Measurements from ENCODE around the gene TMEM121.
"Not testable (repeated sequence)": the region's sequence is repeated elsewhere in the genome, so short reads cannot be mapped to it uniquely, and the experiment has no call there.

TMEM121 gene

GRCh38 chr14:105547741-105548169 lies 21.4 kb downstream of the TMEM121 start:
- no peak for DNase-seq

GRCh38 chr14:105549481-105549880 lies 23.1 kb downstream of the TMEM121 start:
- no peak for DNase-seq

GRCh38 chr14:105554022-105554421 lies 27.6 kb downstream of the TMEM121 start:
- no peak for DNase-seq

DNA sequence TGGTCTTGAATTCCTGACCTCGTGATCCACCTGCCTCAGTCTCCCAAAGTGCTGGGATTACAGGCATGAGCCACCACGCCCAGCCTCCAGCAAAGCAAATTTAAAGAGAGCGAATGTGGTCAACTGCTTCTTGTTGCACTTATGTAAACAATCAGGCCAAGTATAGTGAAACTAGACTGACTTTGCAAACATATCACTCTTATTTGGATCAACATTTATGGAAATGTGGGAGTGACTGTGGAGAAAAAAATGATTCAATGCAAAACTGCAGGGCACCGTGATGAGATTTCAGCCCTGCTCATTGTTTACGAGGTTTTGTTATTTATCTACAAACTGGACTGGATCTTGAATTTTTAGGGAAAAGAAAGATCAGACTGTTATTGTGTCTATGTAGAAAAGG lies 28.1 kb downstream of the TMEM121 start:
- no peak for DNase-seq

- DNase-seq = not testable (repeated sequence)
These were observed 31.3 kb downstream of the TMEM121 start for GRCh38 chr14:105557671-105558070.

GRCh38 chr14:105558449-105559154 lies 32.2 kb downstream of the TMEM121 start:
- DNase-seq = not testable (repeated sequence)

- not testable (repeated sequence) for DNase-seq
These were observed 33.1 kb downstream of the TMEM121 start for GRCh38 chr14:105559384-105560047.

DNA sequence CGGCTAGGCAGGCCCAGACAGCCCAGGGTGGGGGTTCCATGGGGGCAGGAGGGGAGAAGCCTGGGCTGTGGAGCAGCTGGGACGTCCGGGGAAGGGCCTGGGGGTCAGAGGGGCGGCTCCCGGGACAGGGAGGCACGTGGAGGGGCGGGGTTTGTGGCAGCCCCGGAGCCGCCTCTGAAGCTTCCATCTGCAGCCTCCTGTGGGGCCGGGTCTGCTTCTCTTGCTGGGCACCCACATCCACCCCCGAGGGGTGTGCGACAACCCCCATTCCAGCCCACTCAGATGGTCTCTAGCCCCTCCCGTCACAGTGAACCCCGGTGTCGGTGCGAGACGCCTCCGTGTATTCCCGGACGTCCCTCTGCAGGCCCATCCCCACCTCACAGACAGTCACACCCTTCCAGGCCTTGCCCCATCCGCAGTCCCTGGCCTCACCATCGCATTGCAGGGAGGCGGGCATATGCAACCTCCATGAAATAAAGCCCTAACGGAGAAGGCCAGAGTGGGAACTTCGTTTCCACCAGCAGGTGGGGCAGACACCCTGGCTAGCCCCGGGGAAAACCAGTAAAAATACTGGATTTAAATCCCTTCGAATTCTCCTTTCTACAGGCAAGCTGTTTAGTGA lies 33.8 kb downstream of the TMEM121 start:
- DNase-seq = not testable (repeated sequence)

GRCh38 chr14:105561345-105561744 lies 35.0 kb downstream of the TMEM121 start:
- DNase-seq = not testable (repeated sequence)

GRCh38 chr14:105562713-105563346 lies 36.4 kb downstream of the TMEM121 start:
- DNase-seq = no peak

GRCh38 chr14:105563347-105563737 lies 37.0 kb downstream of the TMEM121 start:
- no peak for DNase-seq

DNA sequence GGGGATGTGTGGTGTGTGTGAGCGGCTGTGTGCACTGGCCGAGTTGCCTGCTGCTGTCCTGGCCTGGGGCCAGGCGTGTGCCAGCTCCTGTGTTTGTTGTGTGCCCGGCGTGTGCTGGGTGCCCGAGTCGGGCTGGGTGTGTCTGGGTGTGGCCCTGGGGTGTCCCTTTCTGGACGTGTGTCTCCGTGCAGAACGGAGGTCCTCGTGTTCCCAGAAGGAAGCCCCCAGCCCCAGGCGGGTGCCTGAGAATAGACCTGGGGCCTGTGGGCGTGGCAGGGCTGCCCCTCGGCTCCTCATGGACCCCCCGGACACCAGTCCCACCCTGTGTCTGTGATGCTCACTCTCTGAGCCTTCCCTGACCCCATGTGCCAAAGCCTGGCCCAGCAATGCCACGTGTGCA lies 38.2 kb downstream of the TMEM121 start:
- DNase-seq = not testable (repeated sequence)

- DNase-seq = not testable (repeated sequence)
These were observed 39.0 kb downstream of the TMEM121 start for GRCh38 chr14:105565185-105565919.

DNA sequence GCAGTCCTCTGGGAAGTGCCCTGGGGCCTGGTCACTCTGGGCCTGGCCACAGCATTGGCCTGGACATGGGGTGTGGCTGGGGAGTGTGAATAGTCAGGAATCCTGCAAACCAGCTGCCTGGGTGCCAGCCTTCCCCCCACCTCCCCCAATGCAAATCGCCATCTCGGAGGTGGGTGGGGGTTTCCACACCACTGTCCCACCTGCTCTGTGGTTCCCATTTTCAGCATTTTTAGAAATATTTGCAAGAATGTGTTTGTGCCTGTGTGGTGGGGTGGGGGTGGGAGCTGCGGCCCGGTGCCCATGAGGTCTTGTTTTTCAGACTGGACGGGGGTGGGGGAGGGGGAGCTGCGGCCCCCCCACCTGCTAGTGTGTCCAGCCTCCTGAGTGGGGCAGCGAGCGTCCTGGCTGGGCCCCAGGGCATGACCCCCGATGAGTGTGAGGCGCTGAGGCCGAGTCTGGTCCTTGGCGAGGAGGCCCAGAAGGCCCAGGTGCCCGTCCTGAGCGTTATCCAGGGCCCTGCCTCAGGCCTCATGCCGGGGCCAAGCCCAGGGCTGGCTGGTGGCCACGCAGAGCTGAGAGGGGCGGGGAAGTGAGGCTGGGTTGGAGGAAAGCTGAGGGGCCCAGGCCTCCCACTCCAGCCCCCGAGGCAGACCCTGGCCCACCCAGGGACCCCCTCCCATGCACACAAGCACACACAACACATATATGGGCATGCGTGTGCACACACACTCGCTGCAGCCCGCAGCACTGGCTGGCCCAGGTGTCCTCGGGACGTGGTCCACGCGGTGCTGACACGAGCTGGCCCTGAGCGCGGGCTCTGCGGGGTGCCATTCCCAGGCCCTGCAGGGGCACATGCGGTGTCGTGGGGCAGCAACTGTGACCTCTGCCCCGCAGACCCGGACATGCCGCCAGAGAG lies 40.1 kb downstream of the TMEM121 start:
- DNase-seq = not testable (repeated sequence)

DNA sequence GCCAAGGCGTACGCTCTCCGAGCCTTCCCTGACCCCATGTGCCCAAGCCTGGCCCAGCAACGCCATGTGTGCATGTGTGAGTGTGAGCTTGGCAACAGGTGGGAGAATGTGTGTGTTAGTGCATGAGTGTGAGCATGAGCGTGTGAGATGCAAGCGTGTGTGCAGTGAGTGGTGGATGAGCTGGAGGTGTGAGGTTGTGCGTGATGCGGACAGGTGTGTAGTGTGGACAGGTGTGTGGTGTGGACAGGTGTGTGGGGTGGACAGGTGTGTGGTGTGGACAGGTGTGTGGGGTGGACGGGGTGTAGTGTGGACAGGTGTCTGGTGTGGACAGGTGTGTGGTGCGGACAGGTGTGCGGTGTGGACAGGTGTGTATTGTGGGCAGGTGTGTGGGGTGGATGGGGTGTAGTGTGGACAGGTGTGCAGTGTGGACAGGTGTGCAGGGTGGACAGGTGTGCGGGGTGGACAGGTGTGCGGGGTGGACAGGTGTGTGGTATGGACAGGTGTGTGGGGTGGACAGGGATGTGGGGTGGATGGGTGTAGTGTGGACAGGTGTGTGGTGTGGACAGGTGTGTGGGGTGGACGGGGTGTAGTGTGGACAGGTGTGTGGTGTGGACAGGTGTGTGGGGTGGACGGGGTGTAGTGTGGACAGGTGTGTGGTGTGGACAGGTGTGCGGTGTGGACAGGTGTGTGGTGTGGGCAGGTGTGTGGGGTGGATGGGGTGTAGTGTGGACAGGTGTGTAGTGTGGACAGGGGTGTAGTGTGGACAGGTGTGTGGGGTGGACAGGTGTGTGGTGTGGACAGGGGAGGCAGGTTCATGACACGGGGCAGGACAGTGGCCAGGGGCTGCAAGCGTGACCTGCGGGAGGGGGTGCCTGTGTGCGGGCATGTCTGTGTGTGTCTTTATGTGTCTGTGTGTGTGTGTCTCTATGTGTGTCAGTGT lies 41.1 kb downstream of the TMEM121 start:
- DNase-seq = not testable (repeated sequence)

GRCh38 chr14:105568140-105568843 lies 41.9 kb downstream of the TMEM121 start:
- DNase-seq = not testable (repeated sequence)

DNA sequence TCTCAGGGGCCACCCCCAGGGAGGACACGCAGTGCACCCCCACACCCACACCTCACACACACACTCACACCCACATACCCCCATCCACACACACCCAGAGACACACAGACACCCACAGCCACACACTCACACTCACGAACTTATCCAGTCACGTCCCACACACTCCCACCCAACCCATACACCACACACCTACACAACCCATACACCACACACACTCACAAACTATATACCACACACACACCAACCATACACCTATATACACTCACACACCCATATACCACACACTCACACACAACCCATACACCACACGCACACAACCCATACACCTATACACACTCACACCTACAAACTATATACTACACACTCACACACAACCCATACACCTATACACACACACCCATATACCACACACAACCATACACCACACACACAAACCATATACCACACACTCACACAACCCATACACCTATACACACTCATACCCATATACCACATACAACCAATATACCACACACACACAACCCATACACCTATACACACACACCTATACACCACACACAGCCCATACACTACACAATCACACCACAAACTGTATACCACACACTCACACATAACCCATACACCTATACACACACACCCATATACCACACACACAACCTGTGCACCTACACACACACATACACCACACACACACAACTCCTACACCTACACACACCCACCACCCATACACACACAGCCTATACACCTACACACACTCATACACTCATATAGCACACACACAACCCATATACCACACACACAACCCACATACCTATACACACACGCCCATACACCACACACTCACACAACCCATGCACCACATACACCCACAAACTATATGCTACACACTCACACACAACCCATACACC lies 42.7 kb downstream of the TMEM121 start:
- DNase-seq = no peak

GRCh38 chr14:105570482-105570881 lies 44.1 kb downstream of the TMEM121 start:
- DNase-seq = no peak
